ENCODE data around the gene DSCAML1. TPM values are rescaled to one million over a fixed set of nuclear protein-coding genes. Genes with fewer than 3 reads are reported as not detected.
A peak's percentile ranks its signal among the peaks of the same experiment; 100 is the strongest.

DSCAML1 gene
- total and polyA plus RNA-seq, 4 experiments from 2014 or later, result 1.00 to 1.0 TPM; not detected in 2

GRCh38 chr11:117430293-117430955 is 366.6 kb downstream of the DSCAML1 start:
- DNase-seq, result no peak
- no peaks in the 10 kb centered on the region for H3K9me3 ChIP-seq (ENCODE audit: control insufficient read depth in 1 of 2, low read length in 2 of 2)
- ChIA-PET POLR2A (ENCODE audit: partially characterized antibody) (no interaction called here), CTCF (ENCODE audit: partially characterized antibody) (interaction anchor here (1.3 kb wide), 1 partner anchor 7 kb away, joined by 3 read pairs; no protein-coding TSS in a partner anchor)
- no peak overlapping the region for H3K4me3 ChIP-seq (ENCODE audit: low read length in 2 of 2)
- H3K27ac Mint-ChIP-seq, result no peak overlapping the region
- H3K4me1 ChIP-seq (ENCODE audit: insufficient read depth, low read length), result peaks cover 6% of the 10 kb centered on the region
- H3K9me3 Mint-ChIP-seq, result no peaks in the 10 kb centered on the region
- peaks cover 0 to 1% of the 10 kb centered on the region in 2 donors for H3K27me3 Mint-ChIP-seq
- no peaks in the 10 kb centered on the region for H3K36me3 Mint-ChIP-seq
- H3K4me1 Mint-ChIP-seq, result peaks cover 0 to 13% (median under 1%) of the 10 kb centered on the region in 4 donors
- no peaks in the 10 kb centered on the region for H3K27me3 ChIP-seq (ENCODE audit: insufficient read depth, low read length)
- H3K27ac ChIP-seq (ENCODE audit: low read depth, low read length), result no peak overlapping the region
- H3K4me3 Mint-ChIP-seq, result no peak overlapping the region
- intact Hi-C loops (cut with micrococcal nuclease), result no loop called here
- no peaks in the 10 kb centered on the region for H3K36me3 ChIP-seq (ENCODE audit: insufficient read depth, low read length)

- no peak overlapping the region for H3K4me3 ChIP-seq (ENCODE audit: low read length in 2 of 2)
- Mint-ChIP-seq H3K27me3 (peaks cover 0 to 1% of the 10 kb centered on the region in 2 donors), H3K4me3 (no peak overlapping the region), H3K27ac (no peak overlapping the region), H3K9me3 (no peaks in the 10 kb centered on the region), H3K36me3 (no peaks in the 10 kb centered on the region), H3K4me1 (peaks cover 0 to 13% (median under 1%) of the 10 kb centered on the region in 4 donors)
- POLR2A ChIA-PET (ENCODE audit: partially characterized antibody), result no interaction called here
- no peaks in the 10 kb centered on the region for H3K36me3 ChIP-seq (ENCODE audit: insufficient read depth, low read length)
- H3K9me3 ChIP-seq (ENCODE audit: control insufficient read depth in 1 of 2, low read length in 2 of 2), result no peaks in the 10 kb centered on the region
- H3K27me3 ChIP-seq (ENCODE audit: insufficient read depth, low read length), result no peaks in the 10 kb centered on the region
- no peak for DNase-seq
- intact Hi-C loops (cut with micrococcal nuclease), result loop anchor here (10.0 kb wide), 1 partner anchor 746 kb away; the partner anchor contains the start of gene SCN2B
- H3K4me1 ChIP-seq (ENCODE audit: insufficient read depth, low read length), result peaks cover 6% of the 10 kb centered on the region
- CTCF ChIA-PET (ENCODE audit: partially characterized antibody), result interaction anchor here (1.0 kb wide), 1 partner anchor 518 kb away, joined by 4 read pairs; no protein-coding TSS in a partner anchor
- H3K27ac ChIP-seq (ENCODE audit: low read depth, low read length), result no peak overlapping the region
Observed at GRCh38 chr11:117428856-117429229, 368.2 kb downstream of the DSCAML1 start.

DNA sequence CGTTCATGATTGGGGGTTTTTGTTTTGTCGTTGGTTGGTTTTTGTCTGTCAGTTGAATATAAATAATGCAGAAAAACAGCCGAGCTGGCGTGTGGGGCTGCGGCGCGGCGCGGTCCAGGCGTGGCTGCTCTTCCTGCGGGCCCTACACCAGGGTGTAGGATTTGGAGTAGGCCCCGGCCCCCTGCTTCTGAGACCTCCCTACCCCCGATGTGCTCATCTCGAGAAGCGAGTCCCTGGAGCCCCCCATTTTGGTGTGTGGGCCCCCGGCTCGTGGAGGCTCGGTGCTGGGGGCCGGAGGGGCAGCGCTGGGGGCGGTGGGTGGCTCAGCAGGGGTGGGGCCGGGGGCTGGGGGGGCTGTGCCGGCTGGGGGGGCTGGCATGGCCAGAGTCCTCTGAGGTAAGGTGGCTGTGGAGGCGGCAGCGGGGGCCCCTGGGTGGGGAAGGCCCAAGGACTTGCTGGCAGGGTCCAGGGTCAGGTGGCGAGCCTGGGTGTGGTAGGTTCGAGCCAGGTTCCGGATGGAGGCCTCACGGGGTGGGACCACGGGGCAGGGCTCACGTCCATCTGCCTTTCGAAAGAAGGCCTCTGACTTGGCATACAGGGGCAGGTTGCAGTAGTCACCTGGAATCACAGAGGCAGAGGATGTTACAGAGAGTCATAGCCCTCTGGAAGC is 368.7 kb downstream of the DSCAML1 start:
- Mint-ChIP-seq H3K27me3 (peaks cover 0 to 1% of the 10 kb centered on the region in 2 donors), H3K27ac (no peak overlapping the region), H3K4me1 (peaks cover 0 to 13% (median under 1%) of the 10 kb centered on the region in 4 donors), H3K9me3 (no peaks in the 10 kb centered on the region), H3K36me3 (no peaks in the 10 kb centered on the region), H3K4me3 (no peak overlapping the region)
- no peak overlapping the region for H3K4me3 ChIP-seq (ENCODE audit: low read length in 2 of 2)
- intact Hi-C loops (cut with micrococcal nuclease), result loop anchor here (10.0 kb wide), 1 partner anchor 746 kb away; the partner anchor contains the start of gene SCN2B
- H3K27me3 ChIP-seq (ENCODE audit: insufficient read depth, low read length), result no peaks in the 10 kb centered on the region
- CTCF ChIA-PET (ENCODE audit: partially characterized antibody), result interaction anchor here (1.0 to 4.0 kb wide), 4 partner anchors 9 to 519 kb away, joined by 3 to 36 read pairs (median 12); no protein-coding TSS in a partner anchor
- no peaks in the 10 kb centered on the region for H3K9me3 ChIP-seq (ENCODE audit: control insufficient read depth in 1 of 2, low read length in 2 of 2)
- DNase-seq, result no peak
- POLR2A ChIA-PET (ENCODE audit: partially characterized antibody), result no interaction called here
- H3K27ac ChIP-seq (ENCODE audit: low read depth, low read length), result no peak overlapping the region
- no peaks in the 10 kb centered on the region for H3K36me3 ChIP-seq (ENCODE audit: insufficient read depth, low read length)
- peaks cover 6% of the 10 kb centered on the region for H3K4me1 ChIP-seq (ENCODE audit: insufficient read depth, low read length)

DNA sequence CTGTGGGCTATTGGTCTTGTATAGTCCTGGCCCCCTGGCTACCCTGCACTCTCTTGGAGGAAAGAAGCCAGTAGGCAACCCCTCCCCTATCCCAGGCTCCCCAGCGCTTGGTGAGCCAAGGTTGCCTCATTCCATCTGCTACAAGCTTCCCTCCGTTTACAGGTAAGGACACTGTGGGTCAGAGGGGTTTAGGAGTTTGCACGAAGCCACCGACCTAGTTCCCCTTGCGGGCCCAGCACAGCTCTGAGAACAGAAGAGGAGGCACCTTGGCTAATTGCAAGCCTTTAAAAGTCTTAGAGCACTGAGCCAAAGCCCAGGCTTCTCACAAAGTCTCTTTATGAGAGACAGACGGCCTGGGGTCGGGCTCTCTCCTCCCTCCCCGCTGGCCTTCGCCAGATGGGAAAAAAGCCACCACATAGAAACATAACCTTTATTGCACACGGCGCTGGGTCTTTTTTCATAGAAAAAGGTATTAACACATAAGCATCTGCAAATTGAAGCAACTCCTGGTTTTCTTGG is 369.6 kb downstream of the DSCAML1 start:
- H3K4me3 Mint-ChIP-seq, result no peak overlapping the region
- Histone ChIP-seq H3K27ac (ENCODE audit: low read depth, low read length) (no peak overlapping the region), H3K4me3 (ENCODE audit: low read length in 2 of 2) (no peak overlapping the region), H3K27me3 (ENCODE audit: insufficient read depth, low read length) (no peaks in the 10 kb centered on the region), H3K36me3 (ENCODE audit: insufficient read depth, low read length) (no peaks in the 10 kb centered on the region), H3K4me1 (ENCODE audit: insufficient read depth, low read length) (peaks cover 6% of the 10 kb centered on the region), H3K9me3 (ENCODE audit: control insufficient read depth in 1 of 2, low read length in 2 of 2) (no peaks in the 10 kb centered on the region)
- peaks cover 0 to 13% (median under 1%) of the 10 kb centered on the region in 4 donors for H3K4me1 Mint-ChIP-seq
- no peaks in the 10 kb centered on the region for H3K9me3 Mint-ChIP-seq
- DNase-seq, result no peak
- H3K27ac Mint-ChIP-seq, result no peak overlapping the region
- no peaks in the 10 kb centered on the region for H3K36me3 Mint-ChIP-seq
- peaks cover 0 to 1% of the 10 kb centered on the region in 2 donors for H3K27me3 Mint-ChIP-seq
- POLR2A ChIA-PET (ENCODE audit: partially characterized antibody), result no interaction called here
- intact Hi-C loops (cut with micrococcal nuclease), result loop anchor here (10.0 kb wide), 1 partner anchor 747 kb away; the partner anchor contains the start of gene SCN2B
- CTCF ChIA-PET (ENCODE audit: partially characterized antibody), result interaction anchor here (1.0 to 4.0 kb wide), 13 partner anchors 8 to 744 kb away, joined by 3 to 51 read pairs (median 5); no protein-coding TSS in a partner anchor

- no peaks in the 10 kb centered on the region for H3K36me3 ChIP-seq (ENCODE audit: insufficient read depth, low read length)
- no peak overlapping the region for H3K27ac ChIP-seq (ENCODE audit: low read depth, low read length)
- H3K36me3 Mint-ChIP-seq, result no peaks in the 10 kb centered on the region
- H3K4me1 Mint-ChIP-seq, result peaks cover 0 to 13% (median under 1%) of the 10 kb centered on the region in 4 donors
- peaks cover 6% of the 10 kb centered on the region for H3K4me1 ChIP-seq (ENCODE audit: insufficient read depth, low read length)
- intact Hi-C loops (cut with micrococcal nuclease), result loop anchor here (1.0 to 10.0 kb wide), 3 partner anchors 390 to 748 kb away; partner anchors contain the start of gene SCN2B
- no peak for DNase-seq
- peaks cover 0 to 1% of the 10 kb centered on the region in 2 donors for H3K27me3 Mint-ChIP-seq
- H3K27ac Mint-ChIP-seq, result no peak overlapping the region
- H3K9me3 ChIP-seq (ENCODE audit: control insufficient read depth in 1 of 2, low read length in 2 of 2), result no peaks in the 10 kb centered on the region
- H3K4me3 Mint-ChIP-seq, result peak overlapping the region in 4 of 8 donors; percentile 20 to 64 (median 58)
- CTCF ChIA-PET (ENCODE audit: partially characterized antibody), result interaction anchor here (0.7 to 4.0 kb wide), 23 partner anchors 9 to 744 kb away, joined by 3 to 51 read pairs (median 4); no protein-coding TSS in a partner anchor
- no peak overlapping the region for H3K4me3 ChIP-seq (ENCODE audit: low read length in 2 of 2)
- no peaks in the 10 kb centered on the region for H3K27me3 ChIP-seq (ENCODE audit: insufficient read depth, low read length)
- POLR2A ChIA-PET (ENCODE audit: partially characterized antibody), result no interaction called here
- H3K9me3 Mint-ChIP-seq, result no peaks in the 10 kb centered on the region
Observed at GRCh38 chr11:117426941-117427340, 370.1 kb downstream of the DSCAML1 start.

GRCh38 chr11:117426297-117426685 is 370.7 kb downstream of the DSCAML1 start:
- Mint-ChIP-seq H3K27ac (no peak overlapping the region), H3K9me3 (no peaks in the 10 kb centered on the region), H3K36me3 (no peaks in the 10 kb centered on the region), H3K4me3 (peak overlapping the region in 4 of 8 donors; percentile 6 to 60 (median 36)), H3K27me3 (peaks cover 0 to 1% of the 10 kb centered on the region in 2 donors), H3K4me1 (peaks cover 0 to 13% (median under 1%) of the 10 kb centered on the region in 4 donors)
- no peak overlapping the region for H3K27ac ChIP-seq (ENCODE audit: low read depth, low read length)
- H3K36me3 ChIP-seq (ENCODE audit: insufficient read depth, low read length), result no peaks in the 10 kb centered on the region
- H3K4me3 ChIP-seq (ENCODE audit: low read length in 2 of 2), result no peak overlapping the region
- intact Hi-C loops (cut with micrococcal nuclease), result loop anchor here (1.0 to 10.0 kb wide), 3 partner anchors 391 to 749 kb away; partner anchors contain the start of gene SCN2B
- no peaks in the 10 kb centered on the region for H3K9me3 ChIP-seq (ENCODE audit: control insufficient read depth in 1 of 2, low read length in 2 of 2)
- POLR2A ChIA-PET (ENCODE audit: partially characterized antibody), result interaction anchor here (0.9 to 1.1 kb wide), 2 partner anchors 195 to 549 kb away, joined by 3 read pairs; no protein-coding TSS in a partner anchor
- DNase-seq, result peak in 4 of 5 donors; percentile 42 to 59 (median 52)
- no peaks in the 10 kb centered on the region for H3K27me3 ChIP-seq (ENCODE audit: insufficient read depth, low read length)
- CTCF ChIA-PET (ENCODE audit: partially characterized antibody), result interaction anchor here (0.7 to 4.0 kb wide), 48 partner anchors 9 to 745 kb away, joined by 3 to 51 read pairs (median 3); partner anchors contain the start of gene FXYD2
- peaks cover 6% of the 10 kb centered on the region for H3K4me1 ChIP-seq (ENCODE audit: insufficient read depth, low read length)
